ENCODE measurements around the gene TERT. TPM values are rescaled to one million over a fixed set of nuclear protein-coding genes. Genes with fewer than 3 reads are reported as not detected.
"Not testable (repeated sequence)": the region's sequence is repeated elsewhere in the genome, so short reads cannot be mapped to it uniquely, and the experiment has no call there.

TERT gene
- polyA plus RNA-seq, 1 donor = not detected

GRCh38 chr5:1293416-1294205 is 1.3 kb downstream of the TERT start:
- no peak for DNase-seq

GRCh38 chr5:1292846-1293415 is 1.9 kb downstream of the TERT start:
- DNase-seq = no peak

- no peak for DNase-seq
Observed at GRCh38 chr5:1292139-1292538, 2.7 kb downstream of the TERT start.

GRCh38 chr5:1291611-1292080 is 3.2 kb downstream of the TERT start:
- no peak for DNase-seq

GRCh38 chr5:1290956-1291355 is 3.9 kb downstream of the TERT start:
- DNase-seq = not testable (repeated sequence)

- DNase-seq = not testable (repeated sequence)
Observed at GRCh38 chr5:1289559-1289958, 5.3 kb downstream of the TERT start.

GRCh38 chr5:1288439-1289335 is 6.2 kb downstream of the TERT start:
- DNase-seq = no peak

GRCh38 chr5:1285883-1286291 is 9.0 kb downstream of the TERT start:
- DNase-seq = no peak

GRCh38 chr5:1285141-1285540 is 9.7 kb downstream of the TERT start:
- no peak for DNase-seq

- DNase-seq = not testable (repeated sequence)
Observed at GRCh38 chr5:1284336-1284970, 10.4 kb downstream of the TERT start.

- not testable (repeated sequence) for DNase-seq
Observed at GRCh38 chr5:1283729-1284041, 11.2 kb downstream of the TERT start.

- DNase-seq = not testable (repeated sequence)
Observed at GRCh38 chr5:1282993-1283728, 11.7 kb downstream of the TERT start.

GRCh38 chr5:1282131-1282992 is 12.5 kb downstream of the TERT start:
- no peak for DNase-seq

GRCh38 chr5:1281038-1281882 is 13.6 kb downstream of the TERT start:
- no peak for DNase-seq

- DNase-seq = no peak
Observed at GRCh38 chr5:1280177-1281037, 14.5 kb downstream of the TERT start.

GRCh38 chr5:1279443-1280151 is 15.3 kb downstream of the TERT start:
- no peak for DNase-seq

GRCh38 chr5:1278656-1279442 is 16.0 kb downstream of the TERT start:
- no peak for DNase-seq

- no peak for DNase-seq
Observed at GRCh38 chr5:1278216-1278615, 16.7 kb downstream of the TERT start.
